H9 (cell line): ENCODE data around the gene NPBWR2. TPM values are rescaled to one million over a fixed set of nuclear protein-coding genes. Genes with fewer than 3 reads are reported as not detected.

Experiments
- DNase-seq: peaks from one replicate; pipeline ENCODE4 v3.0.0-alpha.2; 2017
- H2AFZ ChIP-seq: one replicate; pipeline ENCODE4 v1.6.1; 2013; ENCODE audit warnings: mild to moderate bottlenecking, low read length, control low read depth, moderate library complexity
- H2AK5ac ChIP-seq: 2 replicates; pipeline ENCODE4 v1.6.1; 2013; ENCODE audit warnings: low read length, control low read depth, mixed read lengths; ENCODE audit not compliant: insufficient read length
- H2BK120ac ChIP-seq: one replicate; pipeline ENCODE4 v1.6.1; 2013; ENCODE audit warnings: low read depth, mild to moderate bottlenecking, low read length, control low read depth, inconsistent platforms; ENCODE audit not compliant: poor library complexity, severe bottlenecking
- H2BK12ac ChIP-seq: 2 replicates; pipeline ENCODE4 v1.6.1; 2013; ENCODE audit warnings: low read length, control low read depth, mixed read lengths, low read depth; ENCODE audit not compliant: insufficient read length
- H2BK15ac ChIP-seq: 2 replicates; pipeline ENCODE4 v1.6.1; 2013; ENCODE audit warnings: low read depth, low read length, control low read depth
- H2BK20ac ChIP-seq: one replicate; pipeline ENCODE4 v1.6.1; 2013; ENCODE audit warnings: low read depth, mild to moderate bottlenecking, low read length, control low read depth, inconsistent platforms; ENCODE audit not compliant: poor library complexity, severe bottlenecking
- H2BK5ac ChIP-seq: 2 replicates; pipeline ENCODE4 v1.6.1; 2013; ENCODE audit warnings: low read length, control low read depth, mixed read lengths; ENCODE audit not compliant: insufficient read length
- H3K14ac ChIP-seq: 2 replicates; pipeline ENCODE4 v1.6.1; 2013; ENCODE audit warnings: low read length, control low read depth; ENCODE audit not compliant: insufficient read depth
- H3K18ac ChIP-seq: 2 replicates; pipeline ENCODE4 v1.6.1; 2013; ENCODE audit warnings: low read depth, mild to moderate bottlenecking, mixed read lengths, low read length, control low read depth; ENCODE audit not compliant: insufficient read length
- H3K23ac ChIP-seq: 2 replicates; pipeline ENCODE4 v1.6.1; 2013; ENCODE audit warnings: low read length, control low read depth, mixed read lengths, low read depth; ENCODE audit not compliant: insufficient read length
- H3K23me2 ChIP-seq: 2 replicates; pipeline ENCODE4 v1.6.1; 2013; ENCODE audit warnings: low read depth, mild to moderate bottlenecking, mixed read lengths, low read length, control low read depth; ENCODE audit not compliant: insufficient read length, poor library complexity, severe bottlenecking
- H3K27ac ChIP-seq: 2 replicates; pipeline ENCODE4 v1.5.1; 2013; ENCODE audit warnings: low read length, control low read depth, mixed read lengths, low read depth; ENCODE audit not compliant: insufficient read length
- H3K27me3 ChIP-seq: 2 replicates; pipeline ENCODE4 v1.6.1; 2013; ENCODE audit warnings: low read length, control low read depth, inconsistent platforms; ENCODE audit not compliant: insufficient read depth
- H3K4ac ChIP-seq: 2 replicates; pipeline ENCODE4 v1.6.1; 2013; ENCODE audit warnings: low read depth, mild to moderate bottlenecking, control low read depth, inconsistent platforms, low read length, moderate library complexity
- H3K4me1 ChIP-seq: 2 replicates; pipeline ENCODE4 v1.6.1; 2013; ENCODE audit warnings: low read length, control low read depth, inconsistent platforms; ENCODE audit not compliant: insufficient read depth
- H3K4me2 ChIP-seq: 2 replicates; pipeline ENCODE4 v1.6.1; 2013; ENCODE audit warnings: low read length, control low read depth, mixed read lengths; ENCODE audit not compliant: insufficient read length, insufficient read depth
- H3K56ac ChIP-seq: 2 replicates; pipeline ENCODE4 v1.6.1; 2013; ENCODE audit warnings: low read depth, mild to moderate bottlenecking, mixed read lengths, low read length, control low read depth; ENCODE audit not compliant: insufficient read length
- H3K79me1 ChIP-seq: 2 replicates; pipeline ENCODE4 v1.6.1; 2013; ENCODE audit warnings: low read depth, mild to moderate bottlenecking, moderate library complexity, low read length, control low read depth, inconsistent platforms; ENCODE audit not compliant: insufficient read depth, poor library complexity, severe bottlenecking
- H3K79me2 ChIP-seq: 2 replicates; pipeline ENCODE4 v1.6.1; 2013; ENCODE audit warnings: low read length, control low read depth, inconsistent platforms; ENCODE audit not compliant: insufficient read depth
- H3K9ac ChIP-seq: 2 replicates; pipeline ENCODE4 v1.6.1; 2013; ENCODE audit warnings: low read length, control low read depth, mixed read lengths; ENCODE audit not compliant: insufficient read length; ENCODE audit errors: extremely low read depth
- H3K9me3 ChIP-seq: one replicate; pipeline ENCODE4 v1.6.1; 2013; ENCODE audit warnings: low read depth, low read length, inconsistent platforms; ENCODE audit not compliant: control insufficient read depth
- H3T11ph ChIP-seq: one replicate; pipeline ENCODE4 v1.6.1; 2013; ENCODE audit warnings: mild to moderate bottlenecking, low read length, control low read depth, inconsistent platforms
- H4K20me1 ChIP-seq: one replicate; pipeline ENCODE4 v1.6.1; 2013; ENCODE audit not compliant: control insufficient read depth, insufficient read length, insufficient read depth
- H4K5ac ChIP-seq: 2 replicates; pipeline ENCODE4 v1.6.1; 2013; ENCODE audit warnings: low read depth, mild to moderate bottlenecking, mixed read lengths, low read length, control low read depth; ENCODE audit not compliant: insufficient read length
- H4K8ac ChIP-seq: replicated peaks from 2 replicates; pipeline ENCODE4 v1.6.1; 2013; ENCODE audit warnings: low read length, control low read depth, mixed read lengths, low read depth; ENCODE audit not compliant: insufficient read length
- H4K91ac ChIP-seq: 2 replicates; pipeline ENCODE4 v1.6.1; 2013; ENCODE audit warnings: low read depth, mild to moderate bottlenecking, moderate library complexity, mixed read lengths, low read length, control low read depth; ENCODE audit not compliant: insufficient read length
- H3K27ac Mint-ChIP-seq, 3 experiments: 2 replicates in 2 of 3; 3 replicates in 1 of 3; pipeline ENCODE4 v1.8.0; 2020 to 2021; ENCODE audit warnings: mixed read lengths in 3 of 3, mild to moderate bottlenecking in 1 of 3, moderate library complexity in 1 of 3
- H3K27me3 Mint-ChIP-seq: 2 replicates; pipeline ENCODE4 v1.8.0; 2021; ENCODE audit warnings: low read depth, mild to moderate bottlenecking, moderate library complexity, mixed read lengths
- H3K36me3 Mint-ChIP-seq, 3 experiments: 2 replicates in 2 of 3; 3 replicates in 1 of 3; pipeline ENCODE4 v1.8.0; 2020 to 2021; ENCODE audit warnings: low read depth in 3 of 3, mixed read lengths in 3 of 3; ENCODE audit not compliant: insufficient read depth in 1 of 3
- H3K4me1 Mint-ChIP-seq, 2 experiments: 2 replicates each; pipeline ENCODE4 v1.8.0; 2020; ENCODE audit warnings: mixed read lengths in 2 of 2
- H3K4me3 Mint-ChIP-seq, 2 experiments: 2 replicates in 1 of 2; 3 replicates in 1 of 2; pipeline ENCODE4 v1.8.0; 2020 to 2021; ENCODE audit warnings: mild to moderate bottlenecking in 2 of 2, mixed read lengths in 2 of 2, moderate library complexity in 1 of 2
- H3K9me3 Mint-ChIP-seq, 2 experiments: 2 replicates in 1 of 2; 3 replicates in 1 of 2; pipeline ENCODE4 v1.8.0; 2020; ENCODE audit warnings: mild to moderate bottlenecking in 2 of 2, mixed read lengths in 2 of 2, moderate library complexity in 1 of 2
- WGBS: extraction: QIAGEN DNeasy Blood & Tissue Kit; methylation state at CpG from one replicate; pipeline ENCODE4 v1.1.7; 2013; ENCODE audit warnings: missing lambda C conversion rate, low lambda C conversion rate, mixed read lengths; ENCODE audit not compliant: insufficient read length; ENCODE audit errors: extremely low coverage; 5-methylcytosine and 5-hydroxymethylcytosine counted together
- total RNA-seq: library from RNA; stranded (reverse); gene quantifications from 2 replicates; pipeline ENCODE4 v1.2.1, GENCODE V29; 2021
- TF ChIP-seq, protein P1 (sequence below): fragments of 200-600 bp; sonication (generic); conservative IDR thresholded peaks from 3 replicates; pipeline ENCODE4 v1.8.0; 2021; ENCODE audit warnings: antibody characterized with exemption, mild to moderate bottlenecking

Gene NPBWR2
- total RNA-seq, 1 experiment from 2014 or later, result not detected

GRCh38 chr20:64073476-64074183 is 33.7 kb downstream of the NPBWR2 start:
- no peak overlapping the region for H2BK120ac ChIP-seq
- TF ChIP-seq, protein P1, sequence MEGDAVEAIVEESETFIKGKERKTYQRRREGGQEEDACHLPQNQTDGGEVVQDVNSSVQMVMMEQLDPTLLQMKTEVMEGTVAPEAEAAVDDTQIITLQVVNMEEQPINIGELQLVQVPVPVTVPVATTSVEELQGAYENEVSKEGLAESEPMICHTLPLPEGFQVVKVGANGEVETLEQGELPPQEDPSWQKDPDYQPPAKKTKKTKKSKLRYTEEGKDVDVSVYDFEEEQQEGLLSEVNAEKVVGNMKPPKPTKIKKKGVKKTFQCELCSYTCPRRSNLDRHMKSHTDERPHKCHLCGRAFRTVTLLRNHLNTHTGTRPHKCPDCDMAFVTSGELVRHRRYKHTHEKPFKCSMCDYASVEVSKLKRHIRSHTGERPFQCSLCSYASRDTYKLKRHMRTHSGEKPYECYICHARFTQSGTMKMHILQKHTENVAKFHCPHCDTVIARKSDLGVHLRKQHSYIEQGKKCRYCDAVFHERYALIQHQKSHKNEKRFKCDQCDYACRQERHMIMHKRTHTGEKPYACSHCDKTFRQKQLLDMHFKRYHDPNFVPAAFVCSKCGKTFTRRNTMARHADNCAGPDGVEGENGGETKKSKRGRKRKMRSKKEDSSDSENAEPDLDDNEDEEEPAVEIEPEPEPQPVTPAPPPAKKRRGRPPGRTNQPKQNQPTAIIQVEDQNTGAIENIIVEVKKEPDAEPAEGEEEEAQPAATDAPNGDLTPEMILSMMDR, result no peak
- no peak overlapping the region for H2BK5ac ChIP-seq
- H2AK5ac ChIP-seq, result no peak overlapping the region
- H3T11ph ChIP-seq, result no peak overlapping the region
- no peak overlapping the region for H3K27ac Mint-ChIP-seq
- H3K23ac ChIP-seq, result no peak overlapping the region
- no peak overlapping the region for H4K5ac ChIP-seq
- H3K27me3 ChIP-seq, result no peaks in the 10 kb centered on the region
- H3K4me2 ChIP-seq, result no peak overlapping the region
- no peaks in the 10 kb centered on the region; the same call in 1 of the 2 replicates for H3K4me1 ChIP-seq
- DNase-seq, result no peak
- H3K9me3 ChIP-seq, result no peaks in the 10 kb centered on the region
- H3K9ac ChIP-seq, result no peak overlapping the region
- H3K4me1 Mint-ChIP-seq, result peaks cover 4 to 11% of the 10 kb centered on the region in 2 experiments
- H3K79me1 ChIP-seq, result no peaks in the 10 kb centered on the region
- H3K56ac ChIP-seq, result no peak overlapping the region
- H3K27ac ChIP-seq, result no peak overlapping the region
- no peaks in the 10 kb centered on the region for H3K9me3 Mint-ChIP-seq
- no peak overlapping the region for H2BK12ac ChIP-seq
- H4K8ac ChIP-seq, result no peak overlapping the region
- no peak overlapping the region for H3K4ac ChIP-seq
- H2AFZ ChIP-seq, result no peak overlapping the region
- no peak overlapping the region for H2BK15ac ChIP-seq
- no peak overlapping the region for H2BK20ac ChIP-seq
- no peaks in the 10 kb centered on the region; a peak in 2 of 7 replicates for H3K36me3 Mint-ChIP-seq
- no peaks in the 10 kb centered on the region for H3K79me2 ChIP-seq
- no peaks in the 10 kb centered on the region for H3K23me2 ChIP-seq
- no peak overlapping the region for H3K4me3 Mint-ChIP-seq
- no peak overlapping the region for H3K18ac ChIP-seq
- H4K20me1 ChIP-seq, result no peaks in the 10 kb centered on the region
- WGBS, result no CpG with 5 or more reads among the region's 37 CpGs
- H4K91ac ChIP-seq, result no peak overlapping the region
- peaks cover 1% of the 10 kb centered on the region; the same call in 1 of the 2 replicates for H3K27me3 Mint-ChIP-seq
- no peak overlapping the region; the same call in 1 of the 2 replicates for H3K14ac ChIP-seq
